Measurements from ENCODE around the gene MRPS21. TPM values are rescaled to one million over a fixed set of nuclear protein-coding genes. Genes with fewer than 3 reads are reported as not detected.

Gene MRPS21
- total and polyA plus RNA-seq, 9 donors: 48.1 to 82.0 (median 54.4) TPM

DNA sequence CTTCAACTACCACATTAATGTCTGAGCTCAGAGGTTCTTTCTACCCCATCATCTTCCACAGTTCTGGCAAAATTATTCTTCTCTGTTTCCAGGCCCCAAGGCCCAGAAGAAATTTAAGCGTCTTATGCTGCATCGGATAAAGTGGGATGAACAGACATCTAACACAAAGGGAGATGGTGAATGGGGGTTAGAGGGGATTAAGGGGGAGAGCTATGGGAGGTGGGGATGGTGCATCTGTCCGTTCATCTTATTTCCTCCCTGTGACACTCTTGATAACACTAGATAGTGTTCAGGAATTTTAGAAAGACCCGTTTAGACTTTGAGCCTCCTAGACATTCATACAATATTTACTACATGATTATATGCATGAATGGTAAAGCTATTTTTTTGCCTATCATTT, 52.7 kb downstream of the MRPS21 start:
- no peak for DNase-seq
- Histone ChIP-seq H3K36me3 (ENCODE audit: control insufficient read depth, insufficient read depth, low read length) (peaks cover 36% of the 10 kb centered on the region), H3K4me3 (ENCODE audit: low read length) (no peak overlapping the region), H3K9me3 (replicated peaks; ENCODE audit: control insufficient read depth, low read depth, low read length) (no peaks in the 10 kb centered on the region), H3K27ac (ENCODE audit: low read length) (no peak overlapping the region), H3K27me3 (ENCODE audit: control insufficient read depth, insufficient read depth, low read length) (no peaks in the 10 kb centered on the region), H3K4me1 (ENCODE audit: control insufficient read depth, insufficient read depth, low read length) (no peaks in the 10 kb centered on the region)
- no CpG with 5 or more reads among the region's 4 CpGs for WGBS (ENCODE audit: insufficient coverage)

GRCh38 chr1:150352866-150353265, 59.2 kb downstream of the MRPS21 start:
- Histone ChIP-seq H3K4me1 (ENCODE audit: control insufficient read depth, insufficient read depth, low read length) (no peaks in the 10 kb centered on the region), H3K27ac (ENCODE audit: low read length) (no peak overlapping the region), H3K36me3 (ENCODE audit: control insufficient read depth, insufficient read depth, low read length) (peaks cover 42% of the 10 kb centered on the region), H3K9me3 (replicated peaks; ENCODE audit: control insufficient read depth, low read depth, low read length) (no peaks in the 10 kb centered on the region), H3K27me3 (ENCODE audit: control insufficient read depth, insufficient read depth, low read length) (no peaks in the 10 kb centered on the region), H3K4me3 (ENCODE audit: low read length) (no peak overlapping the region)
- WGBS (ENCODE audit: insufficient coverage): 100% methylated on average over 1 of the region's 4 CpGs
- no peak for DNase-seq

Other genes with a start within 250 kb of the MRPS21 start
- gene VPS45, start 226.1 kb upstream of the MRPS21 start, total RNA-seq: 46.9 TPM
- gene VPS45, start 226.1 kb upstream of the MRPS21 start, polyA plus RNA-seq (ENCODE audit: insufficient read depth in 1 of 8, insufficient read length in 8 of 8, low replicate concordance in 1 of 8): 10 to 100 TPM; 39.5 to 48.7 (median 43.9) TPM
- gene PLEKHO1, start 143.9 kb upstream of the MRPS21 start, total RNA-seq: 64.6 TPM
- 100 to 1,000 TPM in 1 of 8 donors, 10 to 100 TPM in 7; 82.8 to 100 (median 91.8) TPM for gene PLEKHO1, start 143.9 kb upstream of the MRPS21 start, polyA plus RNA-seq (ENCODE audit: insufficient read depth in 1 of 8, insufficient read length in 8 of 8, low replicate concordance in 1 of 8)
- 15.9 TPM for gene ANP32E, start 57.7 kb upstream of the MRPS21 start, total RNA-seq
- 10 to 100 TPM; 34.0 to 57.5 (median 49.1) TPM for gene ANP32E, start 57.7 kb upstream of the MRPS21 start, polyA plus RNA-seq (ENCODE audit: insufficient read depth in 1 of 8, insufficient read length in 8 of 8, low replicate concordance in 1 of 8)
- gene CA14, start 36.1 kb upstream of the MRPS21 start, total RNA-seq: 4.0 TPM
- 1 to 10 TPM; 1.9 to 7.9 (median 4.0) TPM for gene CA14, start 36.1 kb upstream of the MRPS21 start, polyA plus RNA-seq (ENCODE audit: insufficient read depth in 1 of 8, insufficient read length in 8 of 8, low replicate concordance in 1 of 8)
- 83.0 TPM for gene APH1A, start 24.8 kb upstream of the MRPS21 start, total RNA-seq
- gene APH1A, start 24.8 kb upstream of the MRPS21 start, polyA plus RNA-seq (ENCODE audit: insufficient read depth in 1 of 8, insufficient read length in 8 of 8, low replicate concordance in 1 of 8): 100 to 1,000 TPM; 110 to 140 (median 121) TPM
- gene C1orf54, start 21.1 kb upstream of the MRPS21 start, total RNA-seq: 64.1 TPM
- 10 to 100 TPM; 23.6 to 53.8 (median 39.3) TPM for gene C1orf54, start 21.1 kb upstream of the MRPS21 start, polyA plus RNA-seq (ENCODE audit: insufficient read depth in 1 of 8, insufficient read length in 8 of 8, low replicate concordance in 1 of 8)
- gene CIART, start 11.3 kb upstream of the MRPS21 start, total RNA-seq: 2.2 TPM
- 1 to 10 TPM; 1.8 to 4.6 (median 2.9) TPM for gene CIART, start 11.3 kb upstream of the MRPS21 start, polyA plus RNA-seq (ENCODE audit: insufficient read depth in 1 of 8, insufficient read length in 8 of 8, low replicate concordance in 1 of 8)
- gene PRPF3, start 27.7 kb downstream of the MRPS21 start, total RNA-seq: 52.3 TPM
- gene PRPF3, start 27.7 kb downstream of the MRPS21 start, polyA plus RNA-seq (ENCODE audit: insufficient read depth in 1 of 8, insufficient read length in 8 of 8, low replicate concordance in 1 of 8): 10 to 100 TPM; 28.8 to 56.4 (median 39.6) TPM
- 10.2 TPM for gene RPRD2, start 70.3 kb downstream of the MRPS21 start, total RNA-seq
- gene RPRD2, start 70.3 kb downstream of the MRPS21 start, polyA plus RNA-seq (ENCODE audit: insufficient read depth in 1 of 8, insufficient read length in 8 of 8, low replicate concordance in 1 of 8): 10 to 100 TPM; 19.2 to 27.3 (median 24.1) TPM
- 15.3 TPM for gene TARS2, start 193.6 kb downstream of the MRPS21 start, total RNA-seq
- 10 to 100 TPM; 15.2 to 28.0 (median 17.7) TPM for gene TARS2, start 193.6 kb downstream of the MRPS21 start, polyA plus RNA-seq (ENCODE audit: insufficient read depth in 1 of 8, insufficient read length in 8 of 8, low replicate concordance in 1 of 8)
- gene ECM1, start 214.2 kb downstream of the MRPS21 start, total RNA-seq: 2.2 TPM
- gene ECM1, start 214.2 kb downstream of the MRPS21 start, polyA plus RNA-seq (ENCODE audit: insufficient read depth in 1 of 8, insufficient read length in 8 of 8, low replicate concordance in 1 of 8): 10 to 100 TPM in 1 of 8 donors, 1 to 10 TPM in 7; 2.8 to 12.9 (median 3.9) TPM
- gene FALEC, start 221.9 kb downstream of the MRPS21 start, total RNA-seq: 0.84 TPM
- gene FALEC, start 221.9 kb downstream of the MRPS21 start, polyA plus RNA-seq (ENCODE audit: insufficient read depth in 1 of 8, insufficient read length in 8 of 8, low replicate concordance in 1 of 8): 1 to 10 TPM in 2 of 8 donors, under 1 TPM in 5, not detected in 1; 0.32 to 1.6 (median 0.64) TPM